ENCODE measurements around the gene NHSL1.

The NHSL1 gene

GRCh38 chr6:138492871-138493270, 6.4 kb downstream of the NHSL1 start:
- TF ChIP-seq TAF1 (IDR thresholded peaks at IDR 0.05; ENCODE audit: borderline replicate concordance, insufficient read depth, low read length) (no peak), FOXP2 (optimal IDR thresholded peaks at IDR 0.05; ENCODE audit: borderline replicate concordance, extremely low read depth, extremely low read length, insufficient read depth) (no peak), POLR2AphosphoS5 (IDR thresholded peaks at IDR 0.05; ENCODE audit: low read depth, low read length) (no peak), REST (IDR thresholded peaks at IDR 0.05; ENCODE audit: insufficient read depth in 1 of 2, low read depth in 2 of 2, low read length in 2 of 2) (no peak), SIN3A (IDR thresholded peaks at IDR 0.05; ENCODE audit: borderline replicate concordance, insufficient read depth, low read length) (no peak)

- TF ChIP-seq FOXP2 (optimal IDR thresholded peaks at IDR 0.05; ENCODE audit: borderline replicate concordance, extremely low read depth, extremely low read length, insufficient read depth) = no peak
- TF ChIP-seq TAF1 (IDR thresholded peaks at IDR 0.05; ENCODE audit: borderline replicate concordance, insufficient read depth, low read length) = no peak
- TF ChIP-seq REST (IDR thresholded peaks at IDR 0.05; ENCODE audit: insufficient read depth in 1 of 2, low read depth in 2 of 2, low read length in 2 of 2) = no peak
- TF ChIP-seq POLR2AphosphoS5 (IDR thresholded peaks at IDR 0.05; ENCODE audit: low read depth, low read length) = no peak
- TF ChIP-seq SIN3A (IDR thresholded peaks at IDR 0.05; ENCODE audit: borderline replicate concordance, insufficient read depth, low read length) = no peak
Observed at GRCh38 chr6:138492113-138492512, 7.2 kb downstream of the NHSL1 start.

- TF ChIP-seq TAF1 (IDR thresholded peaks at IDR 0.05; ENCODE audit: borderline replicate concordance, insufficient read depth, low read length) (no peak), POLR2AphosphoS5 (IDR thresholded peaks at IDR 0.05; ENCODE audit: low read depth, low read length) (no peak), SIN3A (IDR thresholded peaks at IDR 0.05; ENCODE audit: borderline replicate concordance, insufficient read depth, low read length) (no peak), FOXP2 (optimal IDR thresholded peaks at IDR 0.05; ENCODE audit: borderline replicate concordance, extremely low read depth, extremely low read length, insufficient read depth) (no peak), REST (IDR thresholded peaks at IDR 0.05; ENCODE audit: insufficient read depth in 1 of 2, low read depth in 2 of 2, low read length in 2 of 2) (no peak)
Observed at GRCh38 chr6:138491017-138491416, 8.3 kb downstream of the NHSL1 start.

- TF ChIP-seq TAF1 (IDR thresholded peaks at IDR 0.05; ENCODE audit: borderline replicate concordance, insufficient read depth, low read length) (no peak), POLR2AphosphoS5 (IDR thresholded peaks at IDR 0.05; ENCODE audit: low read depth, low read length) (no peak), FOXP2 (optimal IDR thresholded peaks at IDR 0.05; ENCODE audit: borderline replicate concordance, extremely low read depth, extremely low read length, insufficient read depth) (no peak), SIN3A (IDR thresholded peaks at IDR 0.05; ENCODE audit: borderline replicate concordance, insufficient read depth, low read length) (no peak), REST (IDR thresholded peaks at IDR 0.05; ENCODE audit: insufficient read depth in 1 of 2, low read depth in 2 of 2, low read length in 2 of 2) (no peak)
Observed at GRCh38 chr6:138489846-138490245, 9.4 kb downstream of the NHSL1 start.

- TF ChIP-seq TAF1 (IDR thresholded peaks at IDR 0.05; ENCODE audit: borderline replicate concordance, insufficient read depth, low read length) (no peak), REST (IDR thresholded peaks at IDR 0.05; ENCODE audit: insufficient read depth in 1 of 2, low read depth in 2 of 2, low read length in 2 of 2) (no peak), POLR2AphosphoS5 (IDR thresholded peaks at IDR 0.05; ENCODE audit: low read depth, low read length) (peak; percentile 39)
Observed at GRCh38 chr6:138487102-138487604, 12.1 kb downstream of the NHSL1 start.
